MM.1S (cell line): ENCODE data around the gene C2CD4B.

Experiments used
- DNase-seq: peaks from one replicate; pipeline ENCODE4 v3.0.0-alpha.2; 2015
- H2AFZ ChIP-seq: fragments of 300-600 bp; sonication (generic); 2 replicates; pipeline ENCODE4 v1.6.0; 2016; ENCODE audit warnings: antibody characterized with exemption, low read length
- H3F3A ChIP-seq: fragments of 300-600 bp; sonication (generic); 2 replicates; pipeline ENCODE4 v1.6.1; 2016; ENCODE audit warnings: mild to moderate bottlenecking, antibody characterized with exemption, low read length, moderate library complexity, mixed read lengths; ENCODE audit not compliant: insufficient read depth
- H3K27ac ChIP-seq: fragments of 300-600 bp; sonication (generic); 2 replicates; pipeline ENCODE4 v1.5.1; 2016; ENCODE audit warnings: mild to moderate bottlenecking, low read length
- H3K27me3 ChIP-seq: fragments of 300-600 bp; sonication (generic); replicated peaks from 2 replicates; pipeline ENCODE4 v1.6.0; 2016; ENCODE audit warnings: low read length; ENCODE audit not compliant: insufficient read depth
- H3K36me3 ChIP-seq: fragments of 300-600 bp; sonication (generic); replicated peaks from 2 replicates; pipeline ENCODE4 v1.6.1; 2016; ENCODE audit warnings: mild to moderate bottlenecking, low read length, mixed read lengths; ENCODE audit not compliant: insufficient read depth
- H3K4me1 ChIP-seq: fragments of 300-600 bp; sonication (generic); 2 replicates; pipeline ENCODE4 v1.6.1; 2016; ENCODE audit warnings: low read length, mixed read lengths
- H3K4me2 ChIP-seq: fragments of 300-600 bp; sonication (generic); 2 replicates; pipeline ENCODE4 v1.6.0; 2016; ENCODE audit warnings: low read depth, low read length
- H3K4me3 ChIP-seq: fragments of 300-600 bp; sonication (generic); 2 replicates; pipeline ENCODE4 v1.5.1; 2016; ENCODE audit warnings: low read length, mixed read lengths
- H3K79me2 ChIP-seq: fragments of 300-600 bp; sonication (generic); 2 replicates; pipeline ENCODE4 v1.6.1; 2016; ENCODE audit warnings: mixed run types, low read length, mixed read lengths
- H3K9ac ChIP-seq: fragments of 300-600 bp; sonication (generic); 2 replicates; pipeline ENCODE4 v1.6.1; 2016; ENCODE audit warnings: low read length, mixed read lengths
- H3K9me2 ChIP-seq: fragments of 300-600 bp; sonication (generic); replicated peaks from 2 replicates; pipeline ENCODE4 v1.6.1; 2016; ENCODE audit warnings: mild to moderate bottlenecking, low read length, mixed read lengths; ENCODE audit not compliant: insufficient read depth
- H3K9me3 ChIP-seq: fragments of 300-600 bp; sonication (generic); replicated peaks from 2 replicates; pipeline ENCODE4 v1.6.1; 2016; ENCODE audit warnings: mild to moderate bottlenecking, low read length, mixed read lengths; ENCODE audit not compliant: insufficient read depth
- H4K20me1 ChIP-seq: fragments of 300-600 bp; sonication (generic); 2 replicates; pipeline ENCODE4 v1.6.1; 2016; ENCODE audit warnings: mild to moderate bottlenecking, low read length, moderate library complexity, mixed read lengths; ENCODE audit not compliant: insufficient read depth
- EZH2 ChIP-seq: fragments of 300-600 bp; sonication (generic); optimal IDR thresholded peaks from 2 replicates; pipeline ENCODE3; 2017; ENCODE audit warnings: low read depth, mild to moderate bottlenecking, antibody characterized with exemption, low read length, mixed read lengths
- EZH2phosphoT487 ChIP-seq: fragments of 300-600 bp; sonication (generic); IDR thresholded peaks from 2 replicates; pipeline ENCODE4 v1.6.1; 2018; ENCODE audit warnings: antibody characterized with exemption, low read length
- TF ChIP-seq, protein P1 (sequence below): fragments of 300-600 bp; sonication (generic); IDR thresholded peaks from 2 replicates; pipeline ENCODE4 v1.5.1; 2016; ENCODE audit warnings: antibody characterized with exemption, low read length, mixed read lengths

Gene C2CD4B

GRCh38 chr15:62118520-62119226 lies 46.4 kb downstream of the C2CD4B start:
- TF ChIP-seq EZH2 (no peak), EZH2phosphoT487 (no peak)
- TF ChIP-seq, protein P1, sequence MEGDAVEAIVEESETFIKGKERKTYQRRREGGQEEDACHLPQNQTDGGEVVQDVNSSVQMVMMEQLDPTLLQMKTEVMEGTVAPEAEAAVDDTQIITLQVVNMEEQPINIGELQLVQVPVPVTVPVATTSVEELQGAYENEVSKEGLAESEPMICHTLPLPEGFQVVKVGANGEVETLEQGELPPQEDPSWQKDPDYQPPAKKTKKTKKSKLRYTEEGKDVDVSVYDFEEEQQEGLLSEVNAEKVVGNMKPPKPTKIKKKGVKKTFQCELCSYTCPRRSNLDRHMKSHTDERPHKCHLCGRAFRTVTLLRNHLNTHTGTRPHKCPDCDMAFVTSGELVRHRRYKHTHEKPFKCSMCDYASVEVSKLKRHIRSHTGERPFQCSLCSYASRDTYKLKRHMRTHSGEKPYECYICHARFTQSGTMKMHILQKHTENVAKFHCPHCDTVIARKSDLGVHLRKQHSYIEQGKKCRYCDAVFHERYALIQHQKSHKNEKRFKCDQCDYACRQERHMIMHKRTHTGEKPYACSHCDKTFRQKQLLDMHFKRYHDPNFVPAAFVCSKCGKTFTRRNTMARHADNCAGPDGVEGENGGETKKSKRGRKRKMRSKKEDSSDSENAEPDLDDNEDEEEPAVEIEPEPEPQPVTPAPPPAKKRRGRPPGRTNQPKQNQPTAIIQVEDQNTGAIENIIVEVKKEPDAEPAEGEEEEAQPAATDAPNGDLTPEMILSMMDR: no peak
- H3K79me2 ChIP-seq: no peaks in the 10 kb centered on the region
- no peak overlapping the region for H2AFZ ChIP-seq
- H3K9ac ChIP-seq: no peak overlapping the region
- no peaks in the 10 kb centered on the region for H3K9me2 ChIP-seq
- H3K4me2 ChIP-seq: no peak overlapping the region
- no peak overlapping the region for H3K27ac ChIP-seq
- no peaks in the 10 kb centered on the region for H3F3A ChIP-seq
- H3K4me3 ChIP-seq: no peak overlapping the region
- DNase-seq: no peak
- H3K36me3 ChIP-seq: no peaks in the 10 kb centered on the region
- H3K9me3 ChIP-seq: no peaks in the 10 kb centered on the region
- H3K4me1 ChIP-seq: peaks cover 16% of the 10 kb centered on the region; the same call in 1 of the 2 replicates
- H4K20me1 ChIP-seq: no peaks in the 10 kb centered on the region
- no peaks in the 10 kb centered on the region for H3K27me3 ChIP-seq

DNA sequence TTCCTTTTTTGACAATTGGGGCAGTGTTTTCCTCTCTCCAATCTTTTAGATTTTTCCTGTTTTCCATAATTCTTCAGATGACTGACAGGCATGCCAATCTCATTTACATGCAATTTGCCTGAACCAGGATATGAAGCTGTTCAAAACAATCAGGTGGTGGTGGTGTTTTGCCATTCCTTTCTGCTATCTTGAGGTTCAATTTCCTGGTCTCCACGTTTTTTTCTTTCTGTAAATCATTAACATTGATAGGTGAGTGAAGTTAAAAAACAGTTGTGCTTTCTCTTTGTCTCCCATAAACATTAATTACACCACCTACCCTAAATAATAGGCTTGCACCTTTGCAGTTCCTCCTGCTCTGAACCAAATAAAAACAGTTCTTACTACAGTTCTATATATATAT lies 49.2 kb downstream of the C2CD4B start:
- no peak overlapping the region for H3K9ac ChIP-seq
- H3K9me2 ChIP-seq: no peaks in the 10 kb centered on the region
- H3F3A ChIP-seq: no peaks in the 10 kb centered on the region
- no peaks in the 10 kb centered on the region for H3K4me1 ChIP-seq
- H2AFZ ChIP-seq: no peak overlapping the region
- H3K27ac ChIP-seq: no peak overlapping the region
- TF ChIP-seq EZH2phosphoT487 (no peak), EZH2 (no peak)
- H3K4me2 ChIP-seq: no peak overlapping the region
- no peaks in the 10 kb centered on the region for H3K79me2 ChIP-seq
- H3K36me3 ChIP-seq: no peaks in the 10 kb centered on the region
- no peak for DNase-seq
- no peak overlapping the region for H3K4me3 ChIP-seq
- H4K20me1 ChIP-seq: no peaks in the 10 kb centered on the region
- no peaks in the 10 kb centered on the region for H3K27me3 ChIP-seq
- H3K9me3 ChIP-seq: no peaks in the 10 kb centered on the region
